Peyer's patch (tissue), 4 donors: ENCODE data around the gene AKNA. TPM values are rescaled to one million over a fixed set of nuclear protein-coding genes. Genes with fewer than 3 reads are reported as not detected.
A peak's percentile ranks its signal among the peaks of the same experiment; 100 is the strongest.

Experiments used
- DNase-seq, 3 donors: peaks; one replicate each; pipeline ENCODE4 v3.0.0-alpha.2; 2017 to 2019
- H3K27ac ChIP-seq, 4 donors: fragments of 200-600 bp; sonication (generic); one replicate each; pipeline ENCODE4 v1.5.1; 2016 to 2019
- H3K27me3 ChIP-seq, 2 donors: fragments of 200-600 bp; sonication (generic); one replicate each; pipeline ENCODE4 v1.5.1; 2019
- H3K36me3 ChIP-seq, 3 donors: fragments of 200-600 bp; sonication (generic); one replicate each; pipeline ENCODE4 v1.5.1; 2016 to 2019
- H3K4me1 ChIP-seq, 4 donors: fragments of 200-600 bp; sonication (generic); one replicate each; pipeline ENCODE4 v1.5.1; 2016 to 2019
- H3K4me3 ChIP-seq, 4 donors: fragments of 200-600 bp; sonication (generic); 1 replicate in 3 of 4; 2 replicates in 1 of 4; pipeline ENCODE4 v1.5.1; 2016 to 2019; ENCODE audit warnings: mild to moderate bottlenecking in 1 of 4
- H3K9me3 ChIP-seq, 4 donors: fragments of 200-600 bp; sonication (generic); one replicate each; pipeline ENCODE4 v1.5.1; 2016 to 2019; ENCODE audit warnings: mild to moderate bottlenecking in 1 of 4
- CTCF ChIP-seq, 6 experiments: fragments of 450-650 bp in 4 of 6; fragments of 200-600 bp in 2 of 6; sonication (generic) in 1 of 6; IDR thresholded peaks; one replicate each; pipeline ENCODE4 v1.5.1; 2017 to 2019; ENCODE audit warnings: antibody characterized with exemption in 6 of 6, mild to moderate bottlenecking in 3 of 6, moderate library complexity in 1 of 6
- POLR2A ChIP-seq, 2 donors: fragments of 450-650 bp; IDR thresholded peaks; one replicate each; pipeline ENCODE4 v1.5.1; 2017; ENCODE audit warnings: antibody characterized with exemption in 2 of 2, mild to moderate bottlenecking in 2 of 2, moderate library complexity in 2 of 2
- total RNA-seq, 4 donors: library from RNA; depleted of rRNA; stranded (reverse); fragments of >200 nt; gene quantifications; one replicate each; pipeline ENCODE4 v1.1.0, GENCODE V29; 2016

AKNA gene
- total RNA-seq, 4 donors from 2014 or later: 41.7 to 174 (median 75.0) TPM

GRCh38 chr9:114291064-114291474 is 96.7 kb downstream of the AKNA start:
- H3K27ac ChIP-seq: no peak overlapping the region
- H3K4me1 ChIP-seq: no peaks in the 10 kb centered on the region
- peaks cover 0 to 4% (median 0%) of the 10 kb centered on the region in 4 donors for H3K9me3 ChIP-seq
- no peaks in the 10 kb centered on the region for H3K36me3 ChIP-seq
- H3K4me3 ChIP-seq: no peak overlapping the region
- no peaks in the 10 kb centered on the region for H3K27me3 ChIP-seq
- TF ChIP-seq POLR2A (IDR thresholded peaks at IDR 0.05) (no peak), CTCF (IDR thresholded peaks at IDR 0.05) (peak; percentile 70 to 94 (median 88))
- peak; percentile 63 to 90 (median 84) for DNase-seq

GRCh38 chr9:114290561-114290986 is 97.2 kb downstream of the AKNA start:
- Histone ChIP-seq H3K4me3 (no peak overlapping the region), H3K27ac (no peak overlapping the region), H3K27me3 (no peaks in the 10 kb centered on the region), H3K4me1 (no peaks in the 10 kb centered on the region), H3K36me3 (no peaks in the 10 kb centered on the region), H3K9me3 (peaks cover 0 to 4% (median 0%) of the 10 kb centered on the region in 4 donors)
- TF ChIP-seq POLR2A (IDR thresholded peaks at IDR 0.05) (no peak), CTCF (IDR thresholded peaks at IDR 0.05) (no peak)
- DNase-seq: peak in 1 of 3 donors; percentile 39

- Histone ChIP-seq H3K4me3 (no peak overlapping the region), H3K9me3 (peaks cover 0 to 4% (median 0%) of the 10 kb centered on the region in 4 donors), H3K36me3 (no peaks in the 10 kb centered on the region), H3K4me1 (no peaks in the 10 kb centered on the region), H3K27ac (no peak overlapping the region), H3K27me3 (no peaks in the 10 kb centered on the region)
- no peak for TF ChIP-seq CTCF (IDR thresholded peaks at IDR 0.05)
- TF ChIP-seq POLR2A (IDR thresholded peaks at IDR 0.05): no peak
- DNase-seq: peak in 2 of 3 donors; percentile 34 to 36
Measured at GRCh38 chr9:114289571-114290481, 98.0 kb downstream of the AKNA start.

- H3K36me3 ChIP-seq: no peaks in the 10 kb centered on the region
- H3K4me3 ChIP-seq: no peak overlapping the region
Measured at GRCh38 chr9:114289106-114289505, 98.7 kb downstream of the AKNA start.

More at GRCh38 chr9:114289106-114289505, 98.7 kb downstream of the AKNA start:
- H3K27ac ChIP-seq: no peak overlapping the region
- no peaks in the 10 kb centered on the region for H3K9me3 ChIP-seq
- TF ChIP-seq CTCF (IDR thresholded peaks at IDR 0.05): no peak
- TF ChIP-seq POLR2A (IDR thresholded peaks at IDR 0.05): no peak
- DNase-seq: peak in 2 of 3 donors; percentile 25 to 34
- no peaks in the 10 kb centered on the region for H3K27me3 ChIP-seq
- H3K4me1 ChIP-seq: no peaks in the 10 kb centered on the region
